ENCODE measurements around the gene DNAJC5. TPM values are rescaled to one million over a fixed set of nuclear protein-coding genes. Genes with fewer than 3 reads are reported as not detected.

Gene DNAJC5
- total RNA-seq, 1 experiment from 2014 or later, result 28.5 TPM

DNA sequence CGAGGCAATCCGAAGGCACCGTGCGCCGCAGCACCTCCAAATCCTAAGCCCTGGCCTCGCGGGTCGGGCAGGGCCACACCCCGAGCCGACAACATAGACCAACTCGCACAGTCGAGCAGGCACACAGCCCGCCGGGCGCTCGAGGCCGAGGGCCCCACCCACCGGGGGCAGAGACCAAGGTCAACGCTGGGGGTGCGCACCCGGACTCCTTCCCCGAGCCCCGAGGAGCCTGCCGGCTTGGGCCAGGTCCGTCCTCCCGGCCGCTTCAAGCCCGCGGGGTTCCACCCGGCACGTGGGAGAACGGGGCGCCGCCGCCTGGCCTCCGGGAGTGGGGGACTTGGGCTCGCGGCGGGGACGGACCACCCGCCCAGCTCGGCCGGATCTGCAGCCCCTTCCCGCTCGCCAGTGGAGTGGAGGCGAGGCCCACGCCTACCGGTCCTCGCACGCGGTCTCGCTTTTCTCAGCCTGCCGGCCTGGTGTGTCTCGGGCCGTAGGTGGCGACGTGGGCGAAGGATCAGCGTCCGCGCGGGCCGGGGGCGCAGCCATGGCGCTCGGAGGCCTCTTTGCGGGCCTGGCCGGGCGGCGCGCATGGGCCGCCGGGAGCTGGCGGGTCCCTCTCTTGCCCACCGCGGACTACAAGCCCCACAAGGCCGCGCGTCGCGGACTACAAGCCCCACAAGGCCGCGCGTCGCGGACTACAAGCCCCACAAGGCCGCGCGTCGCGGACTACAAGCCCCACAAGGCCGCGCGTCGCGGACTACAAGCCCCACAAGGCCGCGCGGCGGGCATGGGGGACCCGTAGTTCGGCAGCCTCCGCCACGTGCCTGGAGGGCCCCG, 61.1 kb downstream of the DNAJC5 start, which contains the start of gene UCKL1 (continued):
- TF ChIP-seq SMAD3 (CRISPR knock-in tag; IDR thresholded peaks at IDR 0.05; ENCODE audit: borderline replicate concordance), result no peak
- TF ChIP-seq NR2C2 (CRISPR knock-in tag; IDR thresholded peaks at IDR 0.05), result no peak
- TF ChIP-seq, protein P1, sequence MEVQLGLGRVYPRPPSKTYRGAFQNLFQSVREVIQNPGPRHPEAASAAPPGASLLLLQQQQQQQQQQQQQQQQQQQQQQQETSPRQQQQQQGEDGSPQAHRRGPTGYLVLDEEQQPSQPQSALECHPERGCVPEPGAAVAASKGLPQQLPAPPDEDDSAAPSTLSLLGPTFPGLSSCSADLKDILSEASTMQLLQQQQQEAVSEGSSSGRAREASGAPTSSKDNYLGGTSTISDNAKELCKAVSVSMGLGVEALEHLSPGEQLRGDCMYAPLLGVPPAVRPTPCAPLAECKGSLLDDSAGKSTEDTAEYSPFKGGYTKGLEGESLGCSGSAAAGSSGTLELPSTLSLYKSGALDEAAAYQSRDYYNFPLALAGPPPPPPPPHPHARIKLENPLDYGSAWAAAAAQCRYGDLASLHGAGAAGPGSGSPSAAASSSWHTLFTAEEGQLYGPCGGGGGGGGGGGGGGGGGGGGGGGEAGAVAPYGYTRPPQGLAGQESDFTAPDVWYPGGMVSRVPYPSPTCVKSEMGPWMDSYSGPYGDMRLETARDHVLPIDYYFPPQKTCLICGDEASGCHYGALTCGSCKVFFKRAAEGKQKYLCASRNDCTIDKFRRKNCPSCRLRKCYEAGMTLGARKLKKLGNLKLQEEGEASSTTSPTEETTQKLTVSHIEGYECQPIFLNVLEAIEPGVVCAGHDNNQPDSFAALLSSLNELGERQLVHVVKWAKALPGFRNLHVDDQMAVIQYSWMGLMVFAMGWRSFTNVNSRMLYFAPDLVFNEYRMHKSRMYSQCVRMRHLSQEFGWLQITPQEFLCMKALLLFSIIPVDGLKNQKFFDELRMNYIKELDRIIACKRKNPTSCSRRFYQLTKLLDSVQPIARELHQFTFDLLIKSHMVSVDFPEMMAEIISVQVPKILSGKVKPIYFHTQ (CRISPR knock-in tag; IDR thresholded peaks at IDR 0.05), result no peak
- no peak; the same call in 1 of the 2 replicates for TF ChIP-seq CBFB (CRISPR knock-in tag; IDR thresholded peaks at IDR 0.05; ENCODE audit: low read depth)
- TF ChIP-seq TP53 (CRISPR knock-in tag; IDR thresholded peaks at IDR 0.05), result 0 out of 2 replicates have a peak, but pooled peaks have one; percentile 63
- TF ChIP-seq, protein P2, sequence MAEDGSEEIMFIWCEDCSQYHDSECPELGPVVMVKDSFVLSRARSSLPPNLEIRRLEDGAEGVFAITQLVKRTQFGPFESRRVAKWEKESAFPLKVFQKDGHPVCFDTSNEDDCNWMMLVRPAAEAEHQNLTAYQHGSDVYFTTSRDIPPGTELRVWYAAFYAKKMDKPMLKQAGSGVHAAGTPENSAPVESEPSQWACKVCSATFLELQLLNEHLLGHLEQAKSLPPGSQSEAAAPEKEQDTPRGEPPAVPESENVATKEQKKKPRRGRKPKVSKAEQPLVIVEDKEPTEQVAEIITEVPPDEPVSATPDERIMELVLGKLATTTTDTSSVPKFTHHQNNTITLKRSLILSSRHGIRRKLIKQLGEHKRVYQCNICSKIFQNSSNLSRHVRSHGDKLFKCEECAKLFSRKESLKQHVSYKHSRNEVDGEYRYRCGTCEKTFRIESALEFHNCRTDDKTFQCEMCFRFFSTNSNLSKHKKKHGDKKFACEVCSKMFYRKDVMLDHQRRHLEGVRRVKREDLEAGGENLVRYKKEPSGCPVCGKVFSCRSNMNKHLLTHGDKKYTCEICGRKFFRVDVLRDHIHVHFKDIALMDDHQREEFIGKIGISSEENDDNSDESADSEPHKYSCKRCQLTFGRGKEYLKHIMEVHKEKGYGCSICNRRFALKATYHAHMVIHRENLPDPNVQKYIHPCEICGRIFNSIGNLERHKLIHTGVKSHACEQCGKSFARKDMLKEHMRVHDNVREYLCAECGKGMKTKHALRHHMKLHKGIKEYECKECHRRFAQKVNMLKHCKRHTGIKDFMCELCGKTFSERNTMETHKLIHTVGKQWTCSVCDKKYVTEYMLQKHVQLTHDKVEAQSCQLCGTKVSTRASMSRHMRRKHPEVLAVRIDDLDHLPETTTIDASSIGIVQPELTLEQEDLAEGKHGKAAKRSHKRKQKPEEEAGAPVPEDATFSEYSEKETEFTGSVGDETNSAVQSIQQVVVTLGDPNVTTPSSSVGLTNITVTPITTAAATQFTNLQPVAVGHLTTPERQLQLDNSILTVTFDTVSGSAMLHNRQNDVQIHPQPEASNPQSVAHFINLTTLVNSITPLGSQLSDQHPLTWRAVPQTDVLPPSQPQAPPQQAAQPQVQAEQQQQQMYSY (CRISPR knock-in tag; IDR thresholded peaks at IDR 0.05), result no peak
- TF ChIP-seq, protein P3, sequence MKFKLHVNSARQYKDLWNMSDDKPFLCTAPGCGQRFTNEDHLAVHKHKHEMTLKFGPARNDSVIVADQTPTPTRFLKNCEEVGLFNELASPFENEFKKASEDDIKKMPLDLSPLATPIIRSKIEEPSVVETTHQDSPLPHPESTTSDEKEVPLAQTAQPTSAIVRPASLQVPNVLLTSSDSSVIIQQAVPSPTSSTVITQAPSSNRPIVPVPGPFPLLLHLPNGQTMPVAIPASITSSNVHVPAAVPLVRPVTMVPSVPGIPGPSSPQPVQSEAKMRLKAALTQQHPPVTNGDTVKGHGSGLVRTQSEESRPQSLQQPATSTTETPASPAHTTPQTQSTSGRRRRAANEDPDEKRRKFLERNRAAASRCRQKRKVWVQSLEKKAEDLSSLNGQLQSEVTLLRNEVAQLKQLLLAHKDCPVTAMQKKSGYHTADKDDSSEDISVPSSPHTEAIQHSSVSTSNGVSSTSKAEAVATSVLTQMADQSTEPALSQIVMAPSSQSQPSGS (CRISPR knock-in tag; IDR thresholded peaks at IDR 0.05; ENCODE audit: borderline replicate concordance, low read depth), result no peak
- TF ChIP-seq, protein P4, sequence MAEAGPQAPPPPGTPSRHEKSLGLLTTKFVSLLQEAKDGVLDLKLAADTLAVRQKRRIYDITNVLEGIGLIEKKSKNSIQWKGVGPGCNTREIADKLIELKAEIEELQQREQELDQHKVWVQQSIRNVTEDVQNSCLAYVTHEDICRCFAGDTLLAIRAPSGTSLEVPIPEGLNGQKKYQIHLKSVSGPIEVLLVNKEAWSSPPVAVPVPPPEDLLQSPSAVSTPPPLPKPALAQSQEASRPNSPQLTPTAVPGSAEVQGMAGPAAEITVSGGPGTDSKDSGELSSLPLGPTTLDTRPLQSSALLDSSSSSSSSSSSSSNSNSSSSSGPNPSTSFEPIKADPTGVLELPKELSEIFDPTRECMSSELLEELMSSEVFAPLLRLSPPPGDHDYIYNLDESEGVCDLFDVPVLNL (CRISPR knock-in tag; IDR thresholded peaks at IDR 0.05; ENCODE audit: borderline replicate concordance, low read depth), result peak; percentile 76; the same call in 1 of the 2 replicates
- TF ChIP-seq NR3C1 (CRISPR knock-in tag; conservative IDR thresholded peaks at IDR 0.05; ENCODE audit: low read depth), result no peak
- TF ChIP-seq, protein P5, sequence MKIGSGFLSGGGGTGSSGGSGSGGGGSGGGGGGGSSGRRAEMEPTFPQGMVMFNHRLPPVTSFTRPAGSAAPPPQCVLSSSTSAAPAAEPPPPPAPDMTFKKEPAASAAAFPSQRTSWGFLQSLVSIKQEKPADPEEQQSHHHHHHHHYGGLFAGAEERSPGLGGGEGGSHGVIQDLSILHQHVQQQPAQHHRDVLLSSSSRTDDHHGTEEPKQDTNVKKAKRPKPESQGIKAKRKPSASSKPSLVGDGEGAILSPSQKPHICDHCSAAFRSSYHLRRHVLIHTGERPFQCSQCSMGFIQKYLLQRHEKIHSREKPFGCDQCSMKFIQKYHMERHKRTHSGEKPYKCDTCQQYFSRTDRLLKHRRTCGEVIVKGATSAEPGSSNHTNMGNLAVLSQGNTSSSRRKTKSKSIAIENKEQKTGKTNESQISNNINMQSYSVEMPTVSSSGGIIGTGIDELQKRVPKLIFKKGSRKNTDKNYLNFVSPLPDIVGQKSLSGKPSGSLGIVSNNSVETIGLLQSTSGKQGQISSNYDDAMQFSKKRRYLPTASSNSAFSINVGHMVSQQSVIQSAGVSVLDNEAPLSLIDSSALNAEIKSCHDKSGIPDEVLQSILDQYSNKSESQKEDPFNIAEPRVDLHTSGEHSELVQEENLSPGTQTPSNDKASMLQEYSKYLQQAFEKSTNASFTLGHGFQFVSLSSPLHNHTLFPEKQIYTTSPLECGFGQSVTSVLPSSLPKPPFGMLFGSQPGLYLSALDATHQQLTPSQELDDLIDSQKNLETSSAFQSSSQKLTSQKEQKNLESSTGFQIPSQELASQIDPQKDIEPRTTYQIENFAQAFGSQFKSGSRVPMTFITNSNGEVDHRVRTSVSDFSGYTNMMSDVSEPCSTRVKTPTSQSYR (CRISPR knock-in tag; IDR thresholded peaks at IDR 0.05), result no peak
- TF ChIP-seq, protein P6, sequence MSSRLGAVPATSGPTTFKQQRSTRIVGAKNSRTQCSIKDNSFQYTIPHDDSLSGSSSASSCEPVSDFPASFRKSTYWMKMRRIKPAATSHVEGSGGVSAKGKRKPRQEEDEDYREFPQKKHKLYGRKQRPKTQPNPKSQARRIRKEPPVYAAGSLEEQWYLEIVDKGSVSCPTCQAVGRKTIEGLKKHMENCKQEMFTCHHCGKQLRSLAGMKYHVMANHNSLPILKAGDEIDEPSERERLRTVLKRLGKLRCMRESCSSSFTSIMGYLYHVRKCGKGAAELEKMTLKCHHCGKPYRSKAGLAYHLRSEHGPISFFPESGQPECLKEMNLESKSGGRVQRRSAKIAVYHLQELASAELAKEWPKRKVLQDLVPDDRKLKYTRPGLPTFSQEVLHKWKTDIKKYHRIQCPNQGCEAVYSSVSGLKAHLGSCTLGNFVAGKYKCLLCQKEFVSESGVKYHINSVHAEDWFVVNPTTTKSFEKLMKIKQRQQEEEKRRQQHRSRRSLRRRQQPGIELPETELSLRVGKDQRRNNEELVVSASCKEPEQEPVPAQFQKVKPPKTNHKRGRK (CRISPR knock-in tag; IDR thresholded peaks at IDR 0.05; ENCODE audit: borderline replicate concordance), result 0 out of 2 replicates have a peak, but pooled peaks have one; percentile 58
- TF ChIP-seq, protein P7, sequence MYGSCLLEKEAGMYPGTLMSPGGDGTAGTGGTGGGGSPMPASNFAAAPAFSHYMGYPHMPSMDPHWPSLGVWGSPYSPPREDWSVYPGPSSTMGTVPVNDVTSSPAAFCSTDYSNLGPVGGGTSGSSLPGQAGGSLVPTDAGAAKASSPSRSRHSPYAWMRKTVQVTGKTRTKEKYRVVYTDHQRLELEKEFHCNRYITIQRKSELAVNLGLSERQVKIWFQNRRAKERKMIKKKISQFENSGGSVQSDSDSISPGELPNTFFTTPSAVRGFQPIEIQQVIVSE (CRISPR knock-in tag; IDR thresholded peaks at IDR 0.05; ENCODE audit: borderline replicate concordance), result no peak
- no peak for TF ChIP-seq MXD4 (CRISPR knock-in tag; IDR thresholded peaks at IDR 0.05; ENCODE audit: borderline replicate concordance)
- no peak for TF ChIP-seq ZNF263 (CRISPR knock-in tag; IDR thresholded peaks at IDR 0.05; ENCODE audit: low read depth)
- TF ChIP-seq, protein P8, sequence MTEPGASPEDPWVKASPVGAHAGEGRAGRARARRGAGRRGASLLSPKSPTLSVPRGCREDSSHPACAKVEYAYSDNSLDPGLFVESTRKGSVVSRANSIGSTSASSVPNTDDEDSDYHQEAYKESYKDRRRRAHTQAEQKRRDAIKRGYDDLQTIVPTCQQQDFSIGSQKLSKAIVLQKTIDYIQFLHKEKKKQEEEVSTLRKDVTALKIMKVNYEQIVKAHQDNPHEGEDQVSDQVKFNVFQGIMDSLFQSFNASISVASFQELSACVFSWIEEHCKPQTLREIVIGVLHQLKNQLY (CRISPR knock-in tag; IDR thresholded peaks at IDR 0.05), result no peak
- no peak for TF ChIP-seq FOXJ3 (CRISPR knock-in tag; IDR thresholded peaks at IDR 0.05; ENCODE audit: borderline replicate concordance)
- TF ChIP-seq, protein P9, sequence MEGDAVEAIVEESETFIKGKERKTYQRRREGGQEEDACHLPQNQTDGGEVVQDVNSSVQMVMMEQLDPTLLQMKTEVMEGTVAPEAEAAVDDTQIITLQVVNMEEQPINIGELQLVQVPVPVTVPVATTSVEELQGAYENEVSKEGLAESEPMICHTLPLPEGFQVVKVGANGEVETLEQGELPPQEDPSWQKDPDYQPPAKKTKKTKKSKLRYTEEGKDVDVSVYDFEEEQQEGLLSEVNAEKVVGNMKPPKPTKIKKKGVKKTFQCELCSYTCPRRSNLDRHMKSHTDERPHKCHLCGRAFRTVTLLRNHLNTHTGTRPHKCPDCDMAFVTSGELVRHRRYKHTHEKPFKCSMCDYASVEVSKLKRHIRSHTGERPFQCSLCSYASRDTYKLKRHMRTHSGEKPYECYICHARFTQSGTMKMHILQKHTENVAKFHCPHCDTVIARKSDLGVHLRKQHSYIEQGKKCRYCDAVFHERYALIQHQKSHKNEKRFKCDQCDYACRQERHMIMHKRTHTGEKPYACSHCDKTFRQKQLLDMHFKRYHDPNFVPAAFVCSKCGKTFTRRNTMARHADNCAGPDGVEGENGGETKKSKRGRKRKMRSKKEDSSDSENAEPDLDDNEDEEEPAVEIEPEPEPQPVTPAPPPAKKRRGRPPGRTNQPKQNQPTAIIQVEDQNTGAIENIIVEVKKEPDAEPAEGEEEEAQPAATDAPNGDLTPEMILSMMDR (IDR thresholded peaks at IDR 0.05), result no peak
- no peak for TF ChIP-seq SMAD4 (CRISPR knock-in tag; IDR thresholded peaks at IDR 0.05)
- no peak for TF ChIP-seq GRHL2 (CRISPR knock-in tag; IDR thresholded peaks at IDR 0.05; ENCODE audit: insufficient replicate concordance, severe bottlenecking)
